GM23338 (cell line): Measurements from ENCODE around the gene KLK12.

Source experiments
- CREB1 ChIP-seq: fragments of 250-450 bp; sonication (Bioruptor Pico); IDR thresholded peaks from 2 replicates; pipeline ENCODE4 v1.5.0; 2020; ENCODE audit warnings: low read depth, mild to moderate bottlenecking, moderate library complexity
- CTCF ChIP-seq, 2 experiments: fragments of 200-600 bp in 1 of 2; sonication (generic) in 1 of 2; conservative IDR thresholded peaks; 2 replicates each; pipeline versions ENCODE4 v1.5.1 to v1.6.1; 2016 to 2017; ENCODE audit warnings: antibody characterized with exemption in 2 of 2, low read depth in 2 of 2, mild to moderate bottlenecking in 2 of 2, moderate library complexity in 1 of 2
- ETS1 ChIP-seq: IDR thresholded peaks from 2 replicates; pipeline ENCODE4 v1.6.1; 2016; ENCODE audit warnings: antibody characterized with exemption
- EZH2 ChIP-seq: fragments of 200-600 bp; sonication (generic); IDR thresholded peaks from one replicate; pipeline ENCODE4 v1.8.0; 2017; ENCODE audit warnings: antibody characterized with exemption, mild to moderate bottlenecking, low read depth; ENCODE audit not compliant: unreplicated experiment
- EZH2phosphoT487 ChIP-seq: fragments of 200-600 bp; sonication (generic); IDR thresholded peaks from one replicate; pipeline ENCODE4 v1.8.1; 2018; ENCODE audit warnings: antibody characterized with exemption; ENCODE audit not compliant: unreplicated experiment
- JUNB ChIP-seq: IDR thresholded peaks from one replicate; pipeline ENCODE4 v1.6.1; 2016; ENCODE audit warnings: antibody characterized with exemption; ENCODE audit not compliant: unreplicated experiment
- NANOG ChIP-seq: IDR thresholded peaks from 2 replicates; pipeline ENCODE4 v1.6.1; 2016; ENCODE audit warnings: antibody characterized with exemption, borderline replicate concordance
- POLR2AphosphoS5 ChIP-seq: IDR thresholded peaks from 2 replicates; pipeline ENCODE4 v1.6.1; 2016; ENCODE audit warnings: antibody characterized with exemption, low read depth
- STAT1 ChIP-seq: IDR thresholded peaks from one replicate; pipeline ENCODE4 v1.6.1; 2016; ENCODE audit warnings: antibody characterized with exemption; ENCODE audit not compliant: unreplicated experiment
- ZNF114 ChIP-seq: fragments of 250-450 bp; sonication (Bioruptor Pico); IDR thresholded peaks from 2 replicates; pipeline ENCODE4 v1.5.0; 2020; ENCODE audit warnings: mild to moderate bottlenecking, moderate library complexity

GRCh38 chr19:51025809-51026553 is 8.8 kb downstream of the KLK12 start:
- no peak for TF ChIP-seq EZH2phosphoT487
- no peak for TF ChIP-seq CTCF (conservative IDR thresholded peaks at IDR 0.05; ENCODE audit: low read depth in 2 of 2)
- TF ChIP-seq POLR2AphosphoS5: no peak
- TF ChIP-seq JUNB: no peak
- no peak for TF ChIP-seq STAT1
- TF ChIP-seq ETS1: no peak
- no peak for TF ChIP-seq EZH2
- no peak for TF ChIP-seq CREB1
- no peak for TF ChIP-seq ZNF114
- no peak for TF ChIP-seq NANOG
